Activated naive CD4-positive, alpha-beta T cell treated with Interleukin-2 at 50 U/mL for 16 hours (primary cell): ENCODE measurements around the gene PLCL2.

Experiments used
- DNase-seq: peaks from one replicate; pipeline ENCODE4 v3.0.0-alpha.2; 2020

The PLCL2 gene

DNA sequence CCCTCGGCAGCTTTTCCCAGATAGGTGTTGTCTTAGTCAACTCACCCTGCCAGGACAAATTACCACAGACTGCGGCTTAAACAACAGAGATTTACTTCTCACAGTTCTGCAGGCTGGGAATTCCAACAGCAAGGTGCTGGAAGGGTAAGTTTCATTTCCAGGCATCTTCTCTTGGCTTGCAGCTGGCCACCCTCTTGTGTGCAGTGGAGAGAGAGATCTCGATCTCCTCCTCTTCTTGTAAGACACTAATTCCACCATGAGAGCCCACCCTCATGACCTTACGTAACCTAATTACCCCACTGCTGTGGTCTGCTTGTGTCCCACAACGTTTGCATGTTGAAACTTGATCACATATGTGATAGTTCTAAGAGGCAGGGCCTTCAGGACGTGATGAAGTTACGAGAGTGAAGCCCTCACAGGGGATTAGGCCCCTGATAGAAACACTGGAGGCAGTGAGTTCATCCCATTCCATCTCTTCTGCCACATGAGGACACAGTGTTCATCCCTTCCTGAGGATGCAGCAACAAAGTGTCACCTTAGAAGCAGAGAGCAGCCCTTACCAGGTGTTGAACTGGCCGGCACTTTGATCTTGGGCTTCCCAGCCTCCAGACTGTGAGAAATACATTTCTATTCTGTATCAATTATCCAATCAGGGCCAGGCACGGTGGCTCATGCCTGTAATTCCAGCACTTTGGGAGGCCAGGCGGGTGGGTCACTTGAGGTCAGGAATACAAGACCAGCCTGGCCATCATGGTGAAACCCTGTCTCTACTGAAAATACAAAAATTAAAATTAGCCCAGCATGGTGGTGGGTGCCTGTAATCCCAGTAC, 247.7 kb downstream of the PLCL2 start:
- no peak for DNase-seq

DNA sequence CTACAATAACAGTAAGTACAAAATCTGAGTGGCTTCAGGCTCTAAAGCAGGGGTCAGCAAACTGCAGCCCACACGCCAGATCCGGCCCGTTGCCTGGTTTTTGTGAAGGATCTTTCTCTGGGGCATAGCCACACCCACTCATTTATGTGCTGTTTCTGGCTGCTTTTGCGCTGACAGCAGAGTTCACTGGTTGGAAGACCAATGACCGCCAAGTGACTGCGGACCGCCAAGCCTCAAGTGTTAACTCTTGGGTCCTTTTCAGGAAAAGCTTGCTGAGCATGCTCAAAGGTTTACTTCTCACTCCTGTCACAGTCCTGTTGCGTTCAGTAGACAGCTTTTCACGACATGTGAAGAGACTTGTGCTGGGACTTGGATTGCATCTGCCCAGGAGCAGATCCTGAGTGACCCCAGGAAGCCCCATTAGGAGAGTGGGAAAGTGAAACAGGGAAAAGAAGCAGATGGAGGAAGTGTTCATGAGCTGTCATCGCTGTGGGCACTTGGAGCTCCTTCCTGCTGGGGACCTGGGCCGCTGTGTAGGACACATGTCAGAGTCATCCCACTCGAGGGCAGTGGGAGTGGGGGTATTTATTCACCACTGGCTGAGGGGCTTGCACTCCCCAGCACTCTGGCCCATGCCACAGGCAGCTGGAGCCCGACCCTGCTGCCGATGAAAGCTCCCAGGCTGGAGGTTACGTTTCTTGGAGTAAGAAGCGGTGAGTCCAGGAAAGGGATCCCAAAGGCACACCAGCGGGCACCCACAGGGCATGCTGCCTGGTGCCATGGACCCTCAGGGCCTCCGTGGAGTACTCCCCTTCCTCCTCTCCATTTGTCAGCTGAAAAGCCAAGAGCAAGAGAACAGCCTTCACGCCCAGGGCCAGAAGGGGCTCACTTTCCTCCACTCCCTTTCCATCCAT, 249.1 kb downstream of the PLCL2 start:
- DNase-seq = no peak

DNA sequence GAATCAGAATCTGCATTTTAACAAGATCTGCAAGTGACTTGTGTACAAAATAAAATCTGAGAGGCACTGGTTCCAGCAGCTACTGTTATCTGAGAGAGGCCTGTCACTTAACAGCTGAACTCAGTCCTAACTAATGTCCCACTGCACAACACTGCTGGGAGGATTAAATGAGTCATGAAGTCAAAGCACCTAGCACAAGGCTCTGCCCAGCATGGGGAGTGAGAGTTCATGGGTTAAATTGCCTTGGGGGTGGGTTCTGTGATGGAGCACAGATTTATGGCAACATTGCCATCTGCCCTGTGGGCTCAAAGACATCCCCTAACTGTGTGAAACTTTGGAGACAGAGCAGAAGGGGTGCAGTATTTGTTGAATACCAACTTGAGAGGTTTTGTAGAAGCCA, 250.9 kb downstream of the PLCL2 start:
- DNase-seq = no peak

DNA sequence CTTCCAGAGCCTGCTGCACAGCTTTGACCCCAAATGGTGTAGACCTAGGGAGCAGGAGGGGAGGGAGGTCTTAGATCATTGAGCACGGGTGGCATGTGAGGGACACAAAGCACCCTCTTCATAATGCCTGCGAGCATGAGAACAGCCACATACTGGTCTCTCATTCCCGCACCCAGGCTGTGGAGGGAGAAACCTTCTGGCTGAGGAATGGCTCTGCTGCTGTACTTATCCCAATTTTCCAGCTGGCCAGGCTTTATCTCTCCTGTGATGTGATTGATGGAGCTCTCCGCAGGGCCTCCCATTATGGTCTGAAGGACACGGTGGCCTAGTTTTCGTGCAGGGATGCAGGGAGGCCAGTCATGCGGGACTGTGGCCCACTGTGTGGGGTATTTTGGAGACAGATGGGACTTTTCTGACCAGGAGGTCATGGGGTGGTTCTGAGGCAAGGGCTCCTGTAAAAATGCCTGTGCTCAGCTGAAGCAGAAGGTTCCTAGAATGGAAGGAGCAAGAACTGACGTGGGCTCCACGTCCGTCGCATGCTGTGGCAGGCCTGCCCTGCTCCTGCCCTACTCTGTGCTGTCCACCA, 251.5 kb downstream of the PLCL2 start:
- DNase-seq = no peak

DNA sequence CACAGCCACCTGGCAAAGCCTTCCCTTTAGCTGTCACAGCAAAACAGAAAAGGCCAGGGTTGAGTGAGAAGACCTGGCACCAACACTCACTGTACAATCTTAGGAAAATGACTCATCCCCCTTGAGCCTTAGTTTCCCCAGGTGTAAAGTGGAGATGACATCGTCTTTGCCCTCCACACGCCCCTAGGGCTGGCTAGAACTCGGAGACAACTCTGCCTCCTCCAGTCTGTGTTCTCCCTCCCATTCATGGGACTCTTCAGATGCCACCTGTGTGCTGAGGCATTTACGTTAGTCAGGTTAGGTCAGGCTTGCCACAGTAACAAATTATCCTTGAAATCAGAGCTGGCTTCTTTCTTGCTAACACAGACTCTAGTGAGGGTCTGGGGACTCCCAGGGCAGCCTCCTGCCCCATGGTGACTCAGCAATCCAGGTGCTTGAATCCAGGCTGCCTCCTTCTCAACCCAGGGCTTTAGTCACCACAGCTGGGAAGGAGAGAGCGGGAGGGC, 252.6 kb downstream of the PLCL2 start:
- no peak for DNase-seq

DNA sequence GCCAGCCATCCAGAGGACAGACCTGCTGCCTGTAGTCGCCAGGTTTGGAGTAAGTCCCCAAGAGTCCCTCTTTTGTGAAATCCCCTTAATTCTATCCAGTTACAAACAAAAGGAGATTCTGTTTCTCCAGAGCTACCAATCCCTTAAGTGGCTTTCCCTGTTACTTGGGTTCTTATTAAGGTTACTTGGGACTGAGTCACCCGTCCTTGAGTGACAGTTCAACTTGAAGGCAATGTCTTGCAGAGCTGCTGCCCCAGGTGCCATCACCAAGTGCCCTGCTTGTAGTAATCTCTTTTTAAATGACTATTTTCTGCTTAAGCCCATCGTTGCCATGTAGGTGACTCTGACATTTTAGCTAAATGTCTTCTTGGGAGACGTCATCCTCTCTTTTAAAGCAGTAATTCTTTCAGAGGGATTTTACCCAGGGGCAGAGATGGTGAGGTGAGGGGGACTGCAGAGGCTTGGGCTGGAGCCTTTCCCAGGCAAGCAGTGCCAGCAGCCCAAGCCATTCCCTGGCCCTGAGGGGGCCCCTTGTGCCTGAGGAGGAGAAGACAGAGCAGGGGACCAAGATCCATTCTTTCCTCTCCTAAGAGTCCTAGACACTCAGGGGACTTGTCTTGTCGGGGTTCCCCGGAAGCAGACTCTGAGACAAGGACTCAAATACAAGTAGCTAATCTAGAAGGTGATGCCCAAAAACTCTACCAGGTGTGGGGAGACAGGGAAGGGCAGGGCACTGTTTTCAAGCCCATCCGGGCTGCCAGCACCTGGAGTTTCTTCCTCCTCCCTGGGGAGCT, 253.7 kb downstream of the PLCL2 start:
- DNase-seq = no peak
